A204.1 (cell line): ENCODE data around the gene SERPINA3.
"Not testable (repeated sequence)": the region's sequence is repeated elsewhere in the genome, so short reads cannot be mapped to it uniquely, and the experiment has no call there.

ENCODE experiments used
- FAIRE-seq: peaks from 2 replicates; lab custom pipeline; 2012; peaks lifted over from hg19 to GRCh38; lab: Jason Lieb, UNC

The SERPINA3 gene

GRCh38 chr14:94584591-94585280, 27.5 kb upstream of the SERPINA3 start:
- FAIRE-seq: no peak

GRCh38 chr14:94586635-94587034, 25.6 kb upstream of the SERPINA3 start:
- FAIRE-seq: no peak

- no peak for FAIRE-seq
These were observed 23.9 kb upstream of the SERPINA3 start for GRCh38 chr14:94588311-94588710.

- FAIRE-seq: no peak
These were observed 21.1 kb upstream of the SERPINA3 start for GRCh38 chr14:94591073-94591472.

GRCh38 chr14:94591871-94592270, 20.3 kb upstream of the SERPINA3 start:
- no peak for FAIRE-seq

GRCh38 chr14:94592457-94592856, 19.7 kb upstream of the SERPINA3 start:
- no peak for FAIRE-seq

- FAIRE-seq: no peak
These were observed 18.8 kb upstream of the SERPINA3 start for GRCh38 chr14:94593376-94593748.

- FAIRE-seq: no peak
These were observed 18.3 kb upstream of the SERPINA3 start for GRCh38 chr14:94593749-94594431.

GRCh38 chr14:94594441-94594840, 17.8 kb upstream of the SERPINA3 start:
- no peak for FAIRE-seq

- no peak for FAIRE-seq
These were observed 16.3 kb upstream of the SERPINA3 start for GRCh38 chr14:94595912-94596311.

- FAIRE-seq: no peak
These were observed 15.8 kb upstream of the SERPINA3 start for GRCh38 chr14:94596361-94596760.

- no peak for FAIRE-seq
These were observed 14.4 kb upstream of the SERPINA3 start for GRCh38 chr14:94597788-94598187.

GRCh38 chr14:94598506-94598815, 13.7 kb upstream of the SERPINA3 start:
- peak; percentile 95 for FAIRE-seq

- peak; percentile 98 for FAIRE-seq
These were observed 13.2 kb upstream of the SERPINA3 start for GRCh38 chr14:94598816-94599655.

GRCh38 chr14:94599656-94600004, 12.6 kb upstream of the SERPINA3 start:
- no peak for FAIRE-seq

- FAIRE-seq: no peak
These were observed 12.0 kb upstream of the SERPINA3 start for GRCh38 chr14:94600148-94600545.

GRCh38 chr14:94601884-94602391, 10.3 kb upstream of the SERPINA3 start:
- FAIRE-seq: peak; percentile 98

- FAIRE-seq: no peak
These were observed 9.5 kb upstream of the SERPINA3 start for GRCh38 chr14:94602722-94603121.

GRCh38 chr14:94605361-94605760, 6.8 kb upstream of the SERPINA3 start:
- FAIRE-seq: no peak

- not testable (repeated sequence) for FAIRE-seq
These were observed 3.2 kb upstream of the SERPINA3 start for GRCh38 chr14:94608966-94609365.

- FAIRE-seq: no peak
These were observed 1.0 kb upstream of the SERPINA3 start for GRCh38 chr14:94611179-94611578.

GRCh38 chr14:94612580-94613554, 676 bp downstream of the SERPINA3 start:
- FAIRE-seq: no peak
